ENCODE results near the gene HNRNPL.
"Not testable (repeated sequence)": the region's sequence is repeated elsewhere in the genome, so short reads cannot be mapped to it uniquely, and the experiment has no call there.

The HNRNPL gene

DNA sequence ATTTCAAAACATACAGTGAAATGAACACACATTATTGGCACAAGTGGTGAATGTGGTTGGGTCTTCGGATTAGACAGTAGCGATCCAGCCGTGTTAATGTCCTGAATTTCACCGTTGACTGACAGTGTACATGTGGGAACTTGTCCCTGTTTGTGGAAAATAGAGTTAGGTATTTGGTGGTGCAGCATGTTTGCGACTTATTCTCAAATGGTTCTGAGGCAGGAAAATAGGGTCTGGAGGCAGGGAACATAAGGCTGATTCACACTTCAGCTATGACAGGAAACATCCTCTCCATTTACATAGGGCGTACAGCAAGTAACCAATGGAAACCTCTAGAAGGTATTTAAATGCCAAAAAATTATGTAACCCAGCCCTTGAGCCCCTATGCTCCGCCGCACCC lies 56.6 kb downstream of the HNRNPL start:
- H3K4me1 ChIP-seq, result no peaks in the 10 kb centered on the region
- H3K9me3 ChIP-seq, result no peaks in the 10 kb centered on the region
- H3K27me3 ChIP-seq, result no peaks in the 10 kb centered on the region
- TF ChIP-seq, protein P1, sequence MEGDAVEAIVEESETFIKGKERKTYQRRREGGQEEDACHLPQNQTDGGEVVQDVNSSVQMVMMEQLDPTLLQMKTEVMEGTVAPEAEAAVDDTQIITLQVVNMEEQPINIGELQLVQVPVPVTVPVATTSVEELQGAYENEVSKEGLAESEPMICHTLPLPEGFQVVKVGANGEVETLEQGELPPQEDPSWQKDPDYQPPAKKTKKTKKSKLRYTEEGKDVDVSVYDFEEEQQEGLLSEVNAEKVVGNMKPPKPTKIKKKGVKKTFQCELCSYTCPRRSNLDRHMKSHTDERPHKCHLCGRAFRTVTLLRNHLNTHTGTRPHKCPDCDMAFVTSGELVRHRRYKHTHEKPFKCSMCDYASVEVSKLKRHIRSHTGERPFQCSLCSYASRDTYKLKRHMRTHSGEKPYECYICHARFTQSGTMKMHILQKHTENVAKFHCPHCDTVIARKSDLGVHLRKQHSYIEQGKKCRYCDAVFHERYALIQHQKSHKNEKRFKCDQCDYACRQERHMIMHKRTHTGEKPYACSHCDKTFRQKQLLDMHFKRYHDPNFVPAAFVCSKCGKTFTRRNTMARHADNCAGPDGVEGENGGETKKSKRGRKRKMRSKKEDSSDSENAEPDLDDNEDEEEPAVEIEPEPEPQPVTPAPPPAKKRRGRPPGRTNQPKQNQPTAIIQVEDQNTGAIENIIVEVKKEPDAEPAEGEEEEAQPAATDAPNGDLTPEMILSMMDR (IDR thresholded peaks at IDR 0.05; ENCODE audit: low read depth, low read length), result no peak
- no peak overlapping the region for H3K4me3 ChIP-seq (ENCODE audit: low read depth, low read length)
- no peak for DNase-seq
- H3K36me3 ChIP-seq, result no peaks in the 10 kb centered on the region

- Histone ChIP-seq H3K27me3 (no peaks in the 10 kb centered on the region), H3K36me3 (no peaks in the 10 kb centered on the region), H3K4me3 (ENCODE audit: low read depth, low read length) (no peak overlapping the region), H3K9me3 (no peaks in the 10 kb centered on the region), H3K4me1 (no peaks in the 10 kb centered on the region)
- TF ChIP-seq, protein P1 (IDR thresholded peaks at IDR 0.05; ENCODE audit: low read depth, low read length), result no peak
- no peak for DNase-seq
Observed at GRCh38 chr19:38792250-38793111, 57.3 kb downstream of the HNRNPL start.

DNA sequence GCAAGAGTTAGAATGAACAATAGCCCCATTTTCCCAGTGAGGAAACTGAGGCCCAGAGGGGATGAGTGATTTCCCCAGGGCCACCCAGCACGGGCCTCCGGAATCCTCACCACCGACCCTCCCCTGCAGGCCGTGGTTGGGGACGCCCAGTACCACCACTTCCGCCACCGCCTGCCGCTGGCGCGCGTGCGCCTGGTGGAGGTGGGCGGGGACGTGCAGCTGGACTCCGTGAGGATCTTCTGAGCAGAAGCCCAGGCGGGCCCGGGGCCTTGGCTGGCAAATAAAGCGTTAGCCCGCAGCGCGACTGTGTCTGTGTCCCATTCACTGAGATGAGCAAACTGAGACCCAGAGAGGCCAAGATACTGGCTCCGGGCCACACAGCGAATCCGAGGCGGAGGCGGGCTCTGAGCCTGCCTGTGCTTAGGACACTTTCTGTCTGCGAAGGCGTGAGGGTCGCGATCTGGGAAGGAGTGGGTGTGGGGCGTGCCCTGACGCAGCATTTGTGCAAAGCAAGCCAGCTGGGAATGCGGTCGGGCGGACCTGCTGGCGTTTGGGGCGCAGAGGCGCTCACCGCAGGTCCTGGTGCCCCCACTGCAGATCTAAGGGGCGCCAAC lies 58.2 kb downstream of the HNRNPL start:
- H3K4me3 ChIP-seq (ENCODE audit: low read depth, low read length), result not testable (repeated sequence)

GRCh38 chr19:38790507-38791403 lies 59.0 kb downstream of the HNRNPL start:
- H3K36me3 ChIP-seq; H3K4me1 ChIP-seq; DNase-seq; H3K4me3 ChIP-seq (ENCODE audit: low read depth, low read length); H3K9me3 ChIP-seq; H3K27me3 ChIP-seq: not testable (repeated sequence)

More for the DNA sequence above, 58.2 kb downstream of the HNRNPL start:
- not testable (repeated sequence) for H3K9me3 ChIP-seq, H3K4me1 ChIP-seq, DNase-seq, H3K36me3 ChIP-seq, H3K27me3 ChIP-seq

GRCh38 chr19:38788478-38789243 lies 61.1 kb downstream of the HNRNPL start, which contains the start of gene LGALS7B:
Gene LGALS7B (plus strand): TSS chr19:38789200. CDS start chr19:38789227, 27 bp downstream.
- no peak for DNase-seq
- Histone ChIP-seq H3K36me3 (no peaks in the 10 kb centered on the region), H3K9me3 (no peaks in the 10 kb centered on the region), H3K4me1 (no peaks in the 10 kb centered on the region), H3K4me3 (ENCODE audit: low read depth, low read length) (no peak within 1 kb of the TSS), H3K27me3 (no peaks in the 10 kb centered on the region)
- TF ChIP-seq, protein P1 (IDR thresholded peaks at IDR 0.05; ENCODE audit: low read depth, low read length), result no peak

DNA sequence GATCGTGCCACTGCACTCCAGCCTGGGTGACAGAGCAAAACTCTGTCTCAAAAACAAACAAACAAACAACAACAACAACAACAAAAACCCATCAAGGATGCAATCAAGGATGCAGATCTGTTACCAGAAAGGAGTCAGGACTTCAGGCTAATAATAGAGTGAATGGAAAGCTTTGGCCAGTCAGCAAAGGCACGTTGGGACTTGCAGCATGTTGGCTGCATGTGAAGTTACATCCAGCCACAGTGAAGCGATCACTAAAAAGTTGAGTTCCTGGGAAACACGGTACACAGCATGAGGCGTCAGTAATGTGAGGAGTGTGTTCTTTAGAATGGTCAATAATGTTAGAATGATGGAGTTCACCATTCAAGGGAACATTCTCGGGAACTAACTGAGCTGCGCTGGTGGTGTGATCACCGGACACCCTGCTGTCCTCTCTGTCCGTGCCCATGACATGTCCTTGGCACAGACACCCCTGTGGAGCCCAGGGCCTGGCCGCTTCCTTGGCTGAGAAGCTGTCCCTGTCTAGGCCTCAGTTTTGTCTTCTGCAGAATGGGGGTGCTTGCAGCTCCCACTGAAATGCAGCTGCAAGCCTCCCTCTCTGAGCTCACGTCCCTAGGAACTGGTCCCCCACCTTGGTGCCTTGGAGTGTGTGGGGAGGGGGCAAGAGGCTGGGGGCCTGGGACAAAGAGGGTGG lies 63.1 kb downstream of the HNRNPL start:
- no peak for DNase-seq

More for the DNA sequence above, 63.1 kb downstream of the HNRNPL start:
- Histone ChIP-seq H3K9me3 (no peaks in the 10 kb centered on the region), H3K27me3 (no peaks in the 10 kb centered on the region; the same call in 1 of the 2 replicates), H3K4me3 (ENCODE audit: low read depth, low read length) (no peak overlapping the region), H3K36me3 (no peaks in the 10 kb centered on the region), H3K4me1 (no peaks in the 10 kb centered on the region)
- TF ChIP-seq, protein P1 (IDR thresholded peaks at IDR 0.05; ENCODE audit: low read depth, low read length), result no peak
